KOPT-K1 (cell line): Measurements from ENCODE around the gene PLTP.
"Not testable (repeated sequence)": the region's sequence is repeated elsewhere in the genome, so short reads cannot be mapped to it uniquely, and the experiment has no call there.

Source experiments
- H3K27ac ChIP-seq: fragments of 200-600 bp; sonication (generic); 2 replicates; pipeline ENCODE4 v1.5.1; 2016; ENCODE audit warnings: antibody characterized with exemption, mild to moderate bottlenecking, low read depth, low read length; ENCODE audit not compliant: poor library complexity, severe bottlenecking
- H3K36me3 ChIP-seq: fragments of 200-600 bp; sonication (generic); 2 replicates; pipeline ENCODE4 v1.5.1; 2017; ENCODE audit warnings: antibody characterized with exemption, mild to moderate bottlenecking, low read length, moderate library complexity; ENCODE audit not compliant: insufficient read depth
- H3K9me3 ChIP-seq: fragments of 200-600 bp; sonication (generic); 2 replicates; pipeline ENCODE4 v1.5.1; 2017; ENCODE audit warnings: antibody characterized with exemption, low read length, mild to moderate bottlenecking; ENCODE audit not compliant: insufficient read depth, poor library complexity, severe bottlenecking

The PLTP gene

GRCh38 chr20:45886590-45887345, 25.2 kb downstream of the PLTP start:
- no peaks in the 10 kb centered on the region for H3K9me3 ChIP-seq
- peaks cover 32% of the 10 kb centered on the region for H3K36me3 ChIP-seq
- H3K27ac ChIP-seq = peak overlapping the region; percentile 23

- Histone ChIP-seq H3K9me3 (no peaks in the 10 kb centered on the region), H3K27ac (peak overlapping the region; percentile 35), H3K36me3 (peaks cover 37% of the 10 kb centered on the region)
Observed at GRCh38 chr20:45883100-45883469, 28.9 kb downstream of the PLTP start.

GRCh38 chr20:45882469-45883099, 29.4 kb downstream of the PLTP start:
- Histone ChIP-seq H3K27ac (peak overlapping the region; percentile 35), H3K9me3 (no peaks in the 10 kb centered on the region), H3K36me3 (peaks cover 42% of the 10 kb centered on the region)

- H3K36me3 ChIP-seq = peaks cover 41% of the 10 kb centered on the region
- H3K9me3 ChIP-seq = no peaks in the 10 kb centered on the region
- H3K27ac ChIP-seq = peak within 1 kb of the TSS; percentile 90
Observed at GRCh38 chr20:45880988-45881788, 30.8 kb downstream of the PLTP start, which contains the start of gene ZSWIM1. Gene ZSWIM1, plus strand, starts transcription at chr20:45881227. Its CDS starts 1,366 bp downstream, at chr20:45882593.

- no peaks in the 10 kb centered on the region for H3K9me3 ChIP-seq
- no peak overlapping the region for H3K27ac ChIP-seq
- peaks cover 28% of the 10 kb centered on the region for H3K36me3 ChIP-seq
Observed at GRCh38 chr20:45878076-45878761, 33.7 kb downstream of the PLTP start.

- Histone ChIP-seq H3K27ac (no peak overlapping the region), H3K36me3 (peaks cover 18% of the 10 kb centered on the region; the same call in 1 of the 2 replicates), H3K9me3 (no peaks in the 10 kb centered on the region)
Observed at GRCh38 chr20:45874576-45874975, 37.4 kb downstream of the PLTP start.

- peaks cover 18% of the 10 kb centered on the region; the same call in 1 of the 2 replicates for H3K36me3 ChIP-seq
- H3K9me3 ChIP-seq, H3K27ac ChIP-seq: not testable (repeated sequence)
Observed at GRCh38 chr20:45874104-45874481, 37.9 kb downstream of the PLTP start.

GRCh38 chr20:45873409-45874103, 38.4 kb downstream of the PLTP start:
- peaks cover 18% of the 10 kb centered on the region; the same call in 1 of the 2 replicates for H3K36me3 ChIP-seq
- H3K9me3 ChIP-seq = no peaks in the 10 kb centered on the region
- H3K27ac ChIP-seq = no peak overlapping the region

- H3K36me3 ChIP-seq = peaks cover 9% of the 10 kb centered on the region; the same call in 1 of the 2 replicates
- no peaks in the 10 kb centered on the region for H3K9me3 ChIP-seq
- H3K27ac ChIP-seq = no peak overlapping the region
Observed at GRCh38 chr20:45872626-45873025, 39.3 kb downstream of the PLTP start.

- Histone ChIP-seq H3K36me3 (0 out of 2 replicates have a peak, but pooled peaks cover 4% of the 10 kb centered on the region), H3K27ac (no peak overlapping the region), H3K9me3 (no peaks in the 10 kb centered on the region)
Observed at GRCh38 chr20:45867819-45868176, 44.2 kb downstream of the PLTP start.

GRCh38 chr20:45867136-45867818, 44.7 kb downstream of the PLTP start:
- Histone ChIP-seq H3K36me3 (0 out of 2 replicates have a peak, but pooled peaks cover 4% of the 10 kb centered on the region), H3K27ac (no peak overlapping the region), H3K9me3 (no peaks in the 10 kb centered on the region)

GRCh38 chr20:45866454-45866853, 45.5 kb downstream of the PLTP start:
- Histone ChIP-seq H3K9me3 (no peaks in the 10 kb centered on the region), H3K27ac (no peak overlapping the region), H3K36me3 (0 out of 2 replicates have a peak, but pooled peaks cover 4% of the 10 kb centered on the region)

- Histone ChIP-seq H3K36me3 (0 out of 2 replicates have a peak, but pooled peaks cover 4% of the 10 kb centered on the region), H3K9me3 (no peaks in the 10 kb centered on the region), H3K27ac (no peak overlapping the region)
Observed at GRCh38 chr20:45863543-45864470, 48.1 kb downstream of the PLTP start.
